Duodenal mucosa (tissue), 2 donors: ENCODE measurements around the gene POLR1A.
"Not testable (repeated sequence)": the region's sequence is repeated elsewhere in the genome, so short reads cannot be mapped to it uniquely, and the experiment has no call there.

Experiments used
- H3K27ac ChIP-seq: one replicate; pipeline ENCODE4 v1.7.0; 2013; ENCODE audit warnings: low read depth, low read length
- H3K27me3 ChIP-seq, 2 donors: one replicate each; pipeline ENCODE4 v1.7.0; 2013; ENCODE audit warnings: low read length in 2 of 2, control low read depth in 1 of 2; ENCODE audit not compliant: insufficient read depth in 2 of 2, control insufficient read depth in 1 of 2
- H3K36me3 ChIP-seq, 2 donors: one replicate each; pipeline ENCODE4 v1.7.0; 2013; ENCODE audit warnings: low read length in 2 of 2, control low read depth in 1 of 2; ENCODE audit not compliant: insufficient read depth in 2 of 2, control insufficient read depth in 1 of 2
- H3K4me1 ChIP-seq, 2 donors: one replicate each; pipeline ENCODE4 v1.7.0; 2013; ENCODE audit warnings: low read length in 2 of 2, control low read depth in 1 of 2; ENCODE audit not compliant: insufficient read depth in 2 of 2, control insufficient read depth in 1 of 2
- H3K4me3 ChIP-seq, 2 donors: one replicate each; pipeline ENCODE4 v1.7.0; 2013; ENCODE audit warnings: low read length in 2 of 2, low read depth in 1 of 2
- H3K9ac ChIP-seq, 2 donors: one replicate each; pipeline ENCODE4 v1.7.0; 2013; ENCODE audit warnings: low read length in 2 of 2, low read depth in 1 of 2
- H3K9me3 ChIP-seq, 2 donors: one replicate each; pipeline ENCODE4 v1.7.0; 2013; ENCODE audit warnings: low read length in 2 of 2, control low read depth in 1 of 2; ENCODE audit not compliant: control insufficient read depth in 1 of 2

Gene POLR1A

GRCh38 chr2:85994421-85994777 lies 111.3 kb downstream of the POLR1A start:
- H3K9ac ChIP-seq: peak overlapping the region in 1 of 2 donors; percentile 18
- H3K9me3 ChIP-seq: no peaks in the 10 kb centered on the region
- H3K4me1 ChIP-seq: peaks cover 43 to 47% of the 10 kb centered on the region in 2 donors
- H3K4me3 ChIP-seq: no peak overlapping the region
- H3K27me3 ChIP-seq: no peaks in the 10 kb centered on the region
- no peaks in the 10 kb centered on the region for H3K36me3 ChIP-seq
- no peak overlapping the region for H3K27ac ChIP-seq

GRCh38 chr2:85992611-85993010 lies 113.1 kb downstream of the POLR1A start:
- Histone ChIP-seq H3K9ac (no peak overlapping the region), H3K4me3 (no peak overlapping the region), H3K27ac (no peak overlapping the region), H3K36me3 (no peaks in the 10 kb centered on the region), H3K9me3 (no peaks in the 10 kb centered on the region), H3K27me3 (no peaks in the 10 kb centered on the region), H3K4me1 (peaks cover 28 to 32% of the 10 kb centered on the region in 2 donors)

GRCh38 chr2:85992053-85992452 lies 113.6 kb downstream of the POLR1A start:
- not testable (repeated sequence) for H3K36me3 ChIP-seq, H3K27ac ChIP-seq, H3K9me3 ChIP-seq, H3K4me3 ChIP-seq, H3K9ac ChIP-seq, H3K27me3 ChIP-seq
- peaks cover 22 to 27% of the 10 kb centered on the region in 2 donors for H3K4me1 ChIP-seq

GRCh38 chr2:85990084-85990483 lies 115.6 kb downstream of the POLR1A start:
- Histone ChIP-seq H3K27me3 (no peaks in the 10 kb centered on the region), H3K9me3 (no peaks in the 10 kb centered on the region), H3K4me1 (peaks cover 7 to 16% of the 10 kb centered on the region in 2 donors), H3K36me3 (no peaks in the 10 kb centered on the region), H3K9ac (no peak overlapping the region), H3K4me3 (no peak overlapping the region), H3K27ac (no peak overlapping the region)

GRCh38 chr2:85989288-85989865 lies 116.3 kb downstream of the POLR1A start:
- Histone ChIP-seq H3K27me3 (no peaks in the 10 kb centered on the region), H3K4me3 (no peak overlapping the region), H3K4me1 (peaks cover 0 to 9% of the 10 kb centered on the region in 2 donors), H3K36me3 (no peaks in the 10 kb centered on the region), H3K27ac (no peak overlapping the region), H3K9ac (no peak overlapping the region), H3K9me3 (no peaks in the 10 kb centered on the region)

- Histone ChIP-seq H3K27ac (no peak overlapping the region), H3K4me3 (no peak overlapping the region), H3K4me1 (peaks cover 0 to 4% of the 10 kb centered on the region in 2 donors), H3K27me3 (no peaks in the 10 kb centered on the region), H3K9me3 (no peaks in the 10 kb centered on the region), H3K36me3 (no peaks in the 10 kb centered on the region), H3K9ac (no peak overlapping the region)
These were observed 116.8 kb downstream of the POLR1A start for GRCh38 chr2:85988914-85989270.

GRCh38 chr2:85988175-85988913 lies 117.3 kb downstream of the POLR1A start:
- Histone ChIP-seq H3K9me3 (no peaks in the 10 kb centered on the region), H3K9ac (no peak overlapping the region), H3K27me3 (no peaks in the 10 kb centered on the region), H3K4me3 (no peak overlapping the region), H3K36me3 (no peaks in the 10 kb centered on the region), H3K4me1 (no peaks in the 10 kb centered on the region), H3K27ac (no peak overlapping the region)

- no peak overlapping the region for H3K27ac ChIP-seq
- no peaks in the 10 kb centered on the region for H3K36me3 ChIP-seq
- no peaks in the 10 kb centered on the region for H3K9me3 ChIP-seq
- no peaks in the 10 kb centered on the region for H3K27me3 ChIP-seq
- no peak overlapping the region for H3K9ac ChIP-seq
- H3K4me1 ChIP-seq: no peaks in the 10 kb centered on the region
- no peak overlapping the region for H3K4me3 ChIP-seq
These were observed 118.2 kb downstream of the POLR1A start for GRCh38 chr2:85987266-85988174.

GRCh38 chr2:85986121-85986520 lies 119.6 kb downstream of the POLR1A start:
- no peaks in the 10 kb centered on the region for H3K36me3 ChIP-seq
- no peaks in the 10 kb centered on the region for H3K9me3 ChIP-seq
- no peaks in the 10 kb centered on the region for H3K4me1 ChIP-seq
- no peaks in the 10 kb centered on the region for H3K27me3 ChIP-seq
- no peak overlapping the region for H3K9ac ChIP-seq
- H3K4me3 ChIP-seq: no peak overlapping the region
- H3K27ac ChIP-seq: no peak overlapping the region

- Histone ChIP-seq H3K9me3 (no peaks in the 10 kb centered on the region), H3K9ac (no peak overlapping the region), H3K36me3 (no peaks in the 10 kb centered on the region), H3K27me3 (no peaks in the 10 kb centered on the region), H3K27ac (no peak overlapping the region), H3K4me3 (no peak overlapping the region), H3K4me1 (no peaks in the 10 kb centered on the region)
These were observed 120.9 kb downstream of the POLR1A start for GRCh38 chr2:85984788-85985187.
